Measurements from ENCODE around the gene SEMA7A.
"Not testable (repeated sequence)": the region's sequence is repeated elsewhere in the genome, so short reads cannot be mapped to it uniquely, and the experiment has no call there.

The SEMA7A gene

GRCh38 chr15:74369084-74369745 lies 64.5 kb downstream of the SEMA7A start:
- DNase-seq: no peak

GRCh38 chr15:74368121-74368520 lies 65.6 kb downstream of the SEMA7A start:
- no peak for DNase-seq

GRCh38 chr15:74367296-74367854 lies 66.4 kb downstream of the SEMA7A start, which contains the start of gene CYP11A1:
Gene CYP11A1 (minus strand): TSS chr15:74367646. CDS start chr15:74367585, 61 bp downstream.
- no peak for DNase-seq

- DNase-seq: peak; percentile 68
Observed at GRCh38 chr15:74365598-74366445, 67.9 kb downstream of the SEMA7A start.

GRCh38 chr15:74364936-74365597 lies 68.7 kb downstream of the SEMA7A start:
- no peak for DNase-seq

GRCh38 chr15:74362482-74362881 lies 71.3 kb downstream of the SEMA7A start:
- DNase-seq: no peak

GRCh38 chr15:74360855-74361254 lies 72.9 kb downstream of the SEMA7A start:
- DNase-seq: not testable (repeated sequence)

- DNase-seq: not testable (repeated sequence)
Observed at GRCh38 chr15:74359376-74359775, 74.4 kb downstream of the SEMA7A start.

Measured in fibroblast of skin of right biceps (primary cell).